Measurements from ENCODE around the gene WDR87.

GRCh38 chr19:37877147-37877546 lies 29.2 kb downstream of the WDR87 start:
- TF ChIP-seq POLR2A (IDR thresholded peaks at IDR 0.05; ENCODE audit: low read depth, low read length) (no peak), EZH2 (IDR thresholded peaks at IDR 0.05; ENCODE audit: borderline replicate concordance, low read depth, low read length, severe bottlenecking) (no peak)

Data from endothelial cell of umbilical vein (primary cell).